GM21515 (cell line): ENCODE results near the gene AQP2.

Experiments used
- ATAC-seq: cut with Tn5 transposase; IDR thresholded peaks from one replicate; pipeline ENCODE4 v1.9.1; 2021; ENCODE audit not compliant: unreplicated experiment

The AQP2 gene

GRCh38 chr12:49954863-49955830 lies 4.6 kb downstream of the AQP2 start:
- ATAC-seq = no peak

- ATAC-seq = no peak
Observed at GRCh38 chr12:49955899-49956662, 5.5 kb downstream of the AQP2 start.

GRCh38 chr12:49956663-49957569 lies 6.4 kb downstream of the AQP2 start:
- ATAC-seq = no peak

- ATAC-seq = no peak
Observed at GRCh38 chr12:49957570-49957967, 7.0 kb downstream of the AQP2 start.

- no peak for ATAC-seq
Observed at GRCh38 chr12:49959685-49960473, 9.3 kb downstream of the AQP2 start.

GRCh38 chr12:49960474-49961110 lies 10.1 kb downstream of the AQP2 start:
- no peak for ATAC-seq

GRCh38 chr12:49961111-49961922 lies 10.8 kb downstream of the AQP2 start, which contains the start of gene AQP5:
TSS of gene AQP5 (plus strand) at chr12:49961872. CDS start at chr12:49962018, 146 bp downstream.
- no peak for ATAC-seq

GRCh38 chr12:49961993-49962764 lies 11.6 kb downstream of the AQP2 start:
- ATAC-seq = no peak

- ATAC-seq = no peak
Observed at GRCh38 chr12:49962861-49963765, 12.6 kb downstream of the AQP2 start.

GRCh38 chr12:49963976-49964815 lies 13.7 kb downstream of the AQP2 start:
- no peak for ATAC-seq

- no peak for ATAC-seq
Observed at GRCh38 chr12:49964849-49965624, 14.5 kb downstream of the AQP2 start.

- ATAC-seq = no peak
Observed at GRCh38 chr12:49965836-49966235, 15.3 kb downstream of the AQP2 start.

- no peak for ATAC-seq
Observed at GRCh38 chr12:49966511-49967041, 16.0 kb downstream of the AQP2 start.

- peak; percentile 71 for ATAC-seq
Observed at GRCh38 chr12:49967042-49967776, 16.7 kb downstream of the AQP2 start.
